ENCODE results near the gene LYRM9.

The LYRM9 gene

GRCh38 chr17:27871407-27871806 is 21.8 kb downstream of the LYRM9 start:
- Histone ChIP-seq H3K79me2 (ENCODE audit: control insufficient read depth, insufficient read depth, low read length) (no peaks in the 10 kb centered on the region), H3K18ac (ENCODE audit: low read length) (no peak overlapping the region), H2AK5ac (ENCODE audit: low read length) (no peak overlapping the region), H2BK5ac (ENCODE audit: low read length) (no peak overlapping the region), H3K27me3 (ENCODE audit: insufficient read depth, low read length, poor library complexity) (no peaks in the 10 kb centered on the region), H3K56ac (ENCODE audit: low read length) (no peak overlapping the region), H4K8ac (ENCODE audit: low read depth, low read length) (no peak overlapping the region), H2BK120ac (ENCODE audit: low read depth, low read length) (no peak overlapping the region), H4K5ac (ENCODE audit: low read length) (no peak overlapping the region), H3K23ac (ENCODE audit: low read length) (no peak overlapping the region), H3K9ac (ENCODE audit: low read length) (no peak overlapping the region), H3K4me3 (ENCODE audit: low read length) (no peak overlapping the region), H3K4me2 (ENCODE audit: low read length) (no peak overlapping the region), H3K4ac (ENCODE audit: low read depth, low read length) (no peak overlapping the region), H3K79me1 (ENCODE audit: low read length) (no peaks in the 10 kb centered on the region), H2BK15ac (replicated peaks; ENCODE audit: low read depth) (no peak overlapping the region), H3K36me3 (ENCODE audit: control insufficient read depth, insufficient read depth, low read length) (no peaks in the 10 kb centered on the region), H3K27ac (ENCODE audit: low read depth, low read length) (no peak overlapping the region), H3K4me1 (ENCODE audit: control insufficient read depth, low read depth, low read length) (no peaks in the 10 kb centered on the region)
- DNase-seq, result no peak
- WGBS (ENCODE audit: extremely low coverage, insufficient coverage, low lambda C conversion rate), result no CpG with 5 or more reads among the region's 2 CpGs

GRCh38 chr17:27870345-27870744 is 22.8 kb downstream of the LYRM9 start:
- no CpG with 5 or more reads among the region's 2 CpGs for WGBS (ENCODE audit: extremely low coverage, insufficient coverage, low lambda C conversion rate)

GRCh38 chr17:27868565-27868964 is 24.6 kb downstream of the LYRM9 start:
- DNase-seq, result no peak
- no peak overlapping the region for H2BK120ac ChIP-seq (ENCODE audit: low read depth, low read length)
- no peaks in the 10 kb centered on the region for H3K36me3 ChIP-seq (ENCODE audit: control insufficient read depth, insufficient read depth, low read length)
- H3K56ac ChIP-seq (ENCODE audit: low read length), result no peak overlapping the region
- no peaks in the 10 kb centered on the region for H3K79me1 ChIP-seq (ENCODE audit: low read length)
- no peak overlapping the region for H3K4me3 ChIP-seq (ENCODE audit: low read length)
- H3K9ac ChIP-seq (ENCODE audit: low read length), result no peak overlapping the region
- no peak overlapping the region for H3K4ac ChIP-seq (ENCODE audit: low read depth, low read length)
- H4K8ac ChIP-seq (ENCODE audit: low read depth, low read length), result no peak overlapping the region
- no peaks in the 10 kb centered on the region for H3K27me3 ChIP-seq (ENCODE audit: insufficient read depth, low read length, poor library complexity)
- no peak overlapping the region for H3K18ac ChIP-seq (ENCODE audit: low read length)
- no peak overlapping the region for H4K5ac ChIP-seq (ENCODE audit: low read length)
- no peak overlapping the region for H3K23ac ChIP-seq (ENCODE audit: low read length)
- no peak overlapping the region for H2BK15ac ChIP-seq (replicated peaks; ENCODE audit: low read depth)
- no peak overlapping the region for H3K4me2 ChIP-seq (ENCODE audit: low read length)
- H3K79me2 ChIP-seq (ENCODE audit: control insufficient read depth, insufficient read depth, low read length), result no peaks in the 10 kb centered on the region
- H3K27ac ChIP-seq (ENCODE audit: low read depth, low read length), result no peak overlapping the region
- no peak overlapping the region for H2BK5ac ChIP-seq (ENCODE audit: low read length)
- no CpG with 5 or more reads among the region's 8 CpGs for WGBS (ENCODE audit: extremely low coverage, insufficient coverage, low lambda C conversion rate)
- no peak overlapping the region for H2AK5ac ChIP-seq (ENCODE audit: low read length)
- H3K4me1 ChIP-seq (ENCODE audit: control insufficient read depth, low read depth, low read length), result no peaks in the 10 kb centered on the region

More at GRCh38 chr17:27870345-27870744, 22.8 kb downstream of the LYRM9 start:
- Histone ChIP-seq H3K4ac (ENCODE audit: low read depth, low read length) (no peak overlapping the region), H2BK120ac (ENCODE audit: low read depth, low read length) (no peak overlapping the region), H3K56ac (ENCODE audit: low read length) (no peak overlapping the region), H3K36me3 (ENCODE audit: control insufficient read depth, insufficient read depth, low read length) (no peaks in the 10 kb centered on the region), H3K4me3 (ENCODE audit: low read length) (no peak overlapping the region), H3K18ac (ENCODE audit: low read length) (no peak overlapping the region), H2BK15ac (replicated peaks; ENCODE audit: low read depth) (no peak overlapping the region), H3K4me2 (ENCODE audit: low read length) (no peak overlapping the region), H3K27me3 (ENCODE audit: insufficient read depth, low read length, poor library complexity) (no peaks in the 10 kb centered on the region), H2BK5ac (ENCODE audit: low read length) (no peak overlapping the region), H3K4me1 (ENCODE audit: control insufficient read depth, low read depth, low read length) (no peaks in the 10 kb centered on the region), H3K79me2 (ENCODE audit: control insufficient read depth, insufficient read depth, low read length) (no peaks in the 10 kb centered on the region), H3K23ac (ENCODE audit: low read length) (no peak overlapping the region), H4K8ac (ENCODE audit: low read depth, low read length) (no peak overlapping the region), H3K27ac (ENCODE audit: low read depth, low read length) (no peak overlapping the region), H3K9ac (ENCODE audit: low read length) (no peak overlapping the region), H2AK5ac (ENCODE audit: low read length) (no peak overlapping the region), H4K5ac (ENCODE audit: low read length) (no peak overlapping the region), H3K79me1 (ENCODE audit: low read length) (no peaks in the 10 kb centered on the region)
- DNase-seq, result no peak

- Histone ChIP-seq H2BK15ac (replicated peaks; ENCODE audit: low read depth) (no peak overlapping the region), H2AK5ac (ENCODE audit: low read length) (no peak overlapping the region), H3K4me2 (ENCODE audit: low read length) (no peak overlapping the region), H3K27me3 (ENCODE audit: insufficient read depth, low read length, poor library complexity) (no peaks in the 10 kb centered on the region), H2BK120ac (ENCODE audit: low read depth, low read length) (no peak overlapping the region), H3K27ac (ENCODE audit: low read depth, low read length) (no peak overlapping the region), H4K8ac (ENCODE audit: low read depth, low read length) (no peak overlapping the region), H3K56ac (ENCODE audit: low read length) (no peak overlapping the region), H4K5ac (ENCODE audit: low read length) (no peak overlapping the region), H3K9ac (ENCODE audit: low read length) (no peak overlapping the region), H3K4ac (ENCODE audit: low read depth, low read length) (no peak overlapping the region), H3K79me1 (ENCODE audit: low read length) (no peaks in the 10 kb centered on the region), H3K4me1 (ENCODE audit: control insufficient read depth, low read depth, low read length) (no peaks in the 10 kb centered on the region), H3K23ac (ENCODE audit: low read length) (no peak overlapping the region), H3K4me3 (ENCODE audit: low read length) (no peak overlapping the region), H2BK5ac (ENCODE audit: low read length) (no peak overlapping the region), H3K36me3 (ENCODE audit: control insufficient read depth, insufficient read depth, low read length) (no peaks in the 10 kb centered on the region), H3K18ac (ENCODE audit: low read length) (no peak overlapping the region), H3K79me2 (ENCODE audit: control insufficient read depth, insufficient read depth, low read length) (no peaks in the 10 kb centered on the region)
- no peak for DNase-seq
- WGBS (ENCODE audit: extremely low coverage, insufficient coverage, low lambda C conversion rate), result no CpG with 5 or more reads among the region's 4 CpGs
Measured at GRCh38 chr17:27862840-27863239, 30.3 kb downstream of the LYRM9 start.

GRCh38 chr17:27862004-27862403 is 31.2 kb downstream of the LYRM9 start:
- Histone ChIP-seq H3K4me1 (ENCODE audit: control insufficient read depth, low read depth, low read length) (no peaks in the 10 kb centered on the region), H2BK120ac (ENCODE audit: low read depth, low read length) (no peak overlapping the region), H4K5ac (ENCODE audit: low read length) (no peak overlapping the region), H3K79me1 (ENCODE audit: low read length) (no peaks in the 10 kb centered on the region), H3K27me3 (ENCODE audit: insufficient read depth, low read length, poor library complexity) (no peaks in the 10 kb centered on the region), H2BK15ac (replicated peaks; ENCODE audit: low read depth) (no peak overlapping the region), H3K18ac (ENCODE audit: low read length) (no peak overlapping the region), H3K27ac (ENCODE audit: low read depth, low read length) (no peak overlapping the region), H3K36me3 (ENCODE audit: control insufficient read depth, insufficient read depth, low read length) (no peaks in the 10 kb centered on the region), H3K4ac (ENCODE audit: low read depth, low read length) (no peak overlapping the region), H4K8ac (ENCODE audit: low read depth, low read length) (no peak overlapping the region), H2BK5ac (ENCODE audit: low read length) (no peak overlapping the region), H3K4me2 (ENCODE audit: low read length) (no peak overlapping the region), H3K4me3 (ENCODE audit: low read length) (no peak overlapping the region), H3K79me2 (ENCODE audit: control insufficient read depth, insufficient read depth, low read length) (no peaks in the 10 kb centered on the region), H2AK5ac (ENCODE audit: low read length) (no peak overlapping the region), H3K56ac (ENCODE audit: low read length) (no peak overlapping the region), H3K9ac (ENCODE audit: low read length) (no peak overlapping the region), H3K23ac (ENCODE audit: low read length) (no peak overlapping the region)
- no CpG with 5 or more reads among the region's 4 CpGs for WGBS (ENCODE audit: extremely low coverage, insufficient coverage, low lambda C conversion rate)
- no peak for DNase-seq

GRCh38 chr17:27860971-27861664 is 32.0 kb downstream of the LYRM9 start:
- Histone ChIP-seq H2AK5ac (ENCODE audit: low read length) (no peak overlapping the region), H4K8ac (ENCODE audit: low read depth, low read length) (no peak overlapping the region), H3K4me2 (ENCODE audit: low read length) (no peak overlapping the region), H2BK120ac (ENCODE audit: low read depth, low read length) (no peak overlapping the region), H3K36me3 (ENCODE audit: control insufficient read depth, insufficient read depth, low read length) (no peaks in the 10 kb centered on the region), H3K4me3 (ENCODE audit: low read length) (no peak overlapping the region), H3K4me1 (ENCODE audit: control insufficient read depth, low read depth, low read length) (no peaks in the 10 kb centered on the region), H4K5ac (ENCODE audit: low read length) (no peak overlapping the region), H3K4ac (ENCODE audit: low read depth, low read length) (no peak overlapping the region), H3K9ac (ENCODE audit: low read length) (no peak overlapping the region), H3K56ac (ENCODE audit: low read length) (no peak overlapping the region), H2BK5ac (ENCODE audit: low read length) (no peak overlapping the region), H3K18ac (ENCODE audit: low read length) (no peak overlapping the region), H3K27ac (ENCODE audit: low read depth, low read length) (no peak overlapping the region), H3K79me1 (ENCODE audit: low read length) (no peaks in the 10 kb centered on the region), H2BK15ac (replicated peaks; ENCODE audit: low read depth) (no peak overlapping the region), H3K23ac (ENCODE audit: low read length) (no peak overlapping the region), H3K27me3 (ENCODE audit: insufficient read depth, low read length, poor library complexity) (no peaks in the 10 kb centered on the region), H3K79me2 (ENCODE audit: control insufficient read depth, insufficient read depth, low read length) (no peaks in the 10 kb centered on the region)
- no peak for DNase-seq
- no CpG with 5 or more reads among the region's 3 CpGs for WGBS (ENCODE audit: extremely low coverage, insufficient coverage, low lambda C conversion rate)
